ENCODE data around the gene KLC3.
"Not testable (repeated sequence)": the region's sequence is repeated elsewhere in the genome, so short reads cannot be mapped to it uniquely, and the experiment has no call there.

Gene KLC3

DNA sequence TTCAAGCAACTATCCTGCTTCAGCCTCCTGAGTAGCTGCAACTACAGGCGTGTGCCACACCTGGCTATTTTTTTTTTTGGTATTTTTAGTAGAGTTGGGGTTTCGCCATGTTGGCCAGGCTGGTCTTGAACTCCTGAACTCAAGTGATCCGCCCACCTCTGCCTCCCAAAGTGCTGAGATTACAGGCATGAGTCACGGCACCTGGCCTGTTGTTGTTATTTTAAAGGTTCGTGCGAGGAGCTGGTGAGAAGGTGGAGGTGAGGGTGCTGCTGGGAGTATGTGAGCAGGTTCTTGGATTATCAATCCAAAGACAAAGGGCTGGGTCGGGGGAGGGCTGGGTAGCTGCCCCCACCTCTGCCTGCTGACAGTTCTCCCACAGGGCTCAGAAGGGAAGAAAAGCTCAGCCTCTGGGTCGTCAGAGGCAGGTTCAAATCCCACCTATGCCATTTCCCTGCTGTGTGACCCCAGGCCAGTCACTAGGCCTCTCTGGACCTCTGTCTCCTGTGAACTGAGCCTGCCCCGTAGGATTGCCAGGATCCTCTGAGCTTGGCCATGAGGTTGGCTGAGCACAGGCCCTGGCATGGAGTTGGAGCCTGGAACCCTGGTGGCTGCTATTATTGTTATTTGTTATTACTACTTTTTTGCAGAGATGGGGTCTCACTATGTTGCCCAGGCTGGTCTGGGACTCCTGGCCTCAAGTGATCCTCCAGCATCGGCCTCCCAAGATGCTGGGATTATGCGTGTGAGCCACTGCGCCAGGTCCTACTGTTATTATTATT is 19.4 kb upstream of the KLC3 start:
- DNase-seq (ENCODE audit: low read depth) = no peak

DNA sequence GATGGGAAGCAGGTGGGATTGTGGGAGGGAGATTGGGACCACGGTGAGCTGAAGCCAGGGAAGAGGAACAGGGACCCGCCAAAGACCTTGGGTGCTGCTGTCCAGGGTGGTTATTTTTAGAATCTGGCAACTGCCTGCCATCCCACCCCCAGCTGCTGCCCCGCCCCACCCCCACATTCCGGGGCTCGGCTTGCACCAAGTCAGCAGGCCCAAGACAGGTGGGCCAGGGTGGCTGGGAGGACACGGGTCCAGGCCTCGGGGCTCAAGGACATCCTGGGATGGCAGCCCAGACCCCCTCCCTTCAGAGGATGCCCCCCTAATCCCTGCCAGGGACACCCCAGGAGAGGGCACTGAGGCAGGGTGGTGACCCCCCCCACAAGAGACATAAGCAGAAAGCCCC is 18.7 kb upstream of the KLC3 start:
- no peak for DNase-seq (ENCODE audit: low read depth)

DNA sequence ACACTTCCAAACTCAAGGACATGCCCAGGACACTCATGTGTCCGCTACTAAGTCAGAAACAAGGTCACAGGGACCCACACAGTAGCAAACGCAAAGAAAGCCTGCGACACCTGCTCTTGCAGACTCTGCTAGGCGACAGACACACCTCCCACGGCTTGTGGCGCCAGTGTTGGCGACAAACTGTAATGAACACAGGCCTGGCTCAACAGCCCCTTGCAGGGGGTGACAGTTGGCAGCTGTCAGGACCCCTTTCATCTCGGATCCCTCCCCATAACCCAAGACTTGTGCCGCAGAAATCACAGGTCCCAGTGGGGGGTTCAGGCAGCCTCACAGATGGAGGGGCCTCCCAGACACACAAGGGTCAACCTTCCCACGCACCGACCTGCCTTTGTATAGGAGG is 18.2 kb upstream of the KLC3 start:
- no peak for DNase-seq (ENCODE audit: low read depth)

DNA sequence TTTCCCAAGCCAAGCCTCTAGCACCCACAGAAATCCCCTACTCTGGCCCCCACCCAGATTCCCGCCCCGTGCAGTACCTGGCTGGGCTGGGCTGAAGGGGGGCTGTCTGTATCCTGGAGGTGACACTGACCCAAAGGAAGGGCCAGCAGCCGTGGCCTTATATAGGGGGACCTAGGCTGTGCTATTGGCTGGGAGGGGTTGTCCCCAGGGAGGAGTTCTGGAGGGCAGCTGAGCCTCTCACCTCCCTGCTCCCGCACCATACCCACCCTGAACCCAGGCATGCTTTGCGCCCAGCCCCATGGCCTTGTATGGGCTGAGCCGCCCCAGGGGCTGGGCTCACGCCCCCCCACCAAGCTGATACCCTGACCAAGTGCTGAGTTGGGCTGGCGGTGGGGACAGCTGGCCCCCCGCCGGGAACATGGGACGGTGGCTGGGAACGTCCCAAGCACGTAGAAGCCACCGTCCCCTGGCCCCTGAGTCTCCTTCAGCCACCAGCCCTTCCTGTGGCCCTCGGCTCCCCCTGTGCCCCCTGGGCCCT is 17.7 kb upstream of the KLC3 start, which contains the start of gene CKM:
Gene CKM, minus strand, starts transcription at position 132 of the 538 bp plus-strand sequence. CDS start 3,162 bp downstream, outside the sequence.
- no peak for DNase-seq (ENCODE audit: low read depth)

DNA sequence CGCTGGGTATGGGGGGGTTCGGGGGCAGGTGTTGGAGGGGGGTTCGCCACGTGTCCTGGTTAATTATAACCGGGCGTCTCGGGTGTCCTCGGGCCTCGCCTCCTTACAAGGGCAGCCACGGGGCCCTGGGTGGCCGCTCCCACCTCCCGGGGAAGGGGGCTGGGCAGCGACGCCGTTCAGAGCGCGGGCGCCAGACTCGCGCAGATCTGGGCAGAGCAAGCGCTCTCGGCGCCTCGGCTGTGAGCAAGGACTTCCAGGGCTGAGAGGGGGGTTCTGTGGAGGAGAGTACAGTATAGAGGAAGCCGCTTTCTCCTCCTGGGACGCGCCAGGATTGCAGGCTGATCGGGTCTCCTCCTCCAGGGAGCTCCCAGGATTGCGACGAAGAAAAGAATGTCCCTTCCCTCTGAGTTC is 16.9 kb upstream of the KLC3 start:
- DNase-seq (ENCODE audit: low read depth) = no peak

DNA sequence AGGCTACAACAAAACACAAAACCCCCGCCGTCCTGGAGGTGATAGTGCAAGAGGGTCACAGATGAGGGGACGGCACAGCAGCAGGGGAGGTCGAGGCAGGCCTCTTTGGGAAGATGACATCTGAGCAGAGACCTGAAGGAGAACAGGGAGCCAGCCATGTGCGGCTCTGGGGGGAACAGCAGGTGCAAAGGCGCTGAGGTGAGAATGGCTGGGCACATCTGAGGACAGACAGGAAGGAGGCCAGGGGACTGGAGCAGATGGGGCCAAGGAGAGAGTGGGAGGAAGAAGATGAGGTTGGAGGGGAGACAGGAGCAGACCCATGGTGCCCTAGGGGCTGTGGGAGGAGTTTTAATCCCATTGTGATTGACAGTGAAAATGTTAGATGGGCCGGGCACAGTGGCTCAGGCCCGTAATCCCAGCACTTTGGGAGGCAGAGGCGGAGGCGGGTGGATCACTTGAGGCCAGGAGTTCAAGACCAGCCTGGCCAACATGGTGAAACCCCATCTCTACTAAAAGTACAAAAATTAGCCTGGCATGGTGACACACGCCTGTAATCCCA is 16.1 kb upstream of the KLC3 start:
- DNase-seq (ENCODE audit: low read depth) = no peak

DNA sequence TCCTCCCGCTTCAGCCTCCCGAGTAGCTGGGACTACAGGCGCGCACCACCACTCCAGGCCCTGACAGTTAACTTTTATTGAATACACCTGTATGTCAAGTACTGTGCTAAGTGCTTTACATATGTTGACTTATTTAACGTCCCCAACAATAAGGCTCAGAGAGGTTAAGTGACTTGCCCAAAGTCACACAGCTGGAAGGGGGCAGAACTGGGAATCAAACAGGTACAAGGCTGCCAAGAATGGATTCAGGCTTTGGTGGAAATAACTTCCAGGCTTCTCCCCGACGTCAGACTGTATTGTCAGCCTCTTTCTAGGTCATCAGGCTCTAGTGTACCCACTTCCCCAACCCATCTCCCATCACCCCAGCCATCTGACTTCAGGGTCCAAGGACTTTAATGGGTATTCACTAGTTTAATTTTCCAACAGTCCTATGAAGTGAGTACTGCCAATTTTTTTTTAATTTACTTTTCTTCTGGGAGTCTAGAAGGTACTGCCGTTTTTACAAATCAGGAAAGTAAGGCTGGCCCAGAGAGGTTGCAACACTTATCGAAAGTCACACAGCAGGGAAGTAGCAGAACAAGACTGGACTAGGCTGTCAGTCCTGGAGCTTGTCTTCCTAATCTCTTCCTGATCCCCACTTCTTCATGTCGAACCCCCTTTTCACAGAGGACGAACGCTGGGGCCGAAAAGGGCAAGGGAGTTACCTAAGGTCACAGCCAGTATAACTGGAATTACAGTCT is 13.0 kb upstream of the KLC3 start:
- no peak for DNase-seq (ENCODE audit: low read depth)

DNA sequence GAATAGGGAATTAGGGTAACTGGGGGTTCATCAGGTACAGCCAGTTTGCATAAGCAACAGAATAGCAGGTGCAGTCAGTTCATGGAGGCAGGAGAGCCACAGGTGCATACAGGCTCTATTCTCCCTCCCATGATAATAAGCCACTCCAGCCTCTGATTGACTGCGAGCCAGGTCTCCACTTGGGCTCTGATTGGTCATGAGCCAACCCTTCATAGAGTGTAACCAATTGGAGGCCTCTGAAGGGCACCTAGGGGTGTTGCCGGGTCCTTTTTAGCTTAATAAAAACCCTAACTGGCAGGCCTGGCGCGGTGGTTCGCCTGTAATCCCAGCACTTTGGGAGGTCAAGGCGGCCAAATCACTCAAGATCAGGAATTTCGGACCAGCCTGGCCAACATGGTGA is 9.1 kb upstream of the KLC3 start:
- DNase-seq (ENCODE audit: low read depth) = no peak

DNA sequence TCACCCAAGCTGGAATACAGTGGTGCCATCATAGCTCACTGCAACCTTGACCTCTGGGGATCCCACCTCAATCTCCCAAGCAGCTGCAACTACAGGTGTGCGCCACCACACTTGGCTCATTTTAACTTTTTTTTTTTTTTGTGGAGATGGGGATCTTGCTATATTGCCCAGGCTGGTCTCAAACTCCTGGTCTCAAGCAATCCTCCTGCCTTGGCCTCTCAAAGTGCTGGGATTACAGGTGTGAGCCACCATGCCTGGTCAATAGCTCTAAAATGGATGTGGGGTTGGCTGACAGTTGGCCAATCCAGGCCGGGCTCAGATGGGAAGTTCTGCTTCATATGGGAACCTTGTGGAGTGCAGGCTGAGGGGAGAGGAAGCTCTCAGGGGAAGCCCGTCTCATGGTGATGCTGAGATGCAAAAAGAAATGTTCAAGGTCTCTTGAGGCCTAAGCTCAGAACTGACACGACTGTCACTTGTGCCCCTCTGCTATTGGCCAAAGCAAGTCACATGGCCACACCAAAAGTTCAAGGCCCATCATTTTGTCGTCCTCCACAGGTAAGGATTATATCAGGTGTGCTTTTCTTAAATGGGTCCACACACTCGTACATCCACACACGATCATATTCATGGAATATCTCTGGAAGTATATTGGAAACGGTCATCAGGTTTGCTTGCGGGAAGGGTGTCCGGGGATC is 6.8 kb upstream of the KLC3 start:
- DNase-seq (ENCODE audit: low read depth) = no peak

DNA sequence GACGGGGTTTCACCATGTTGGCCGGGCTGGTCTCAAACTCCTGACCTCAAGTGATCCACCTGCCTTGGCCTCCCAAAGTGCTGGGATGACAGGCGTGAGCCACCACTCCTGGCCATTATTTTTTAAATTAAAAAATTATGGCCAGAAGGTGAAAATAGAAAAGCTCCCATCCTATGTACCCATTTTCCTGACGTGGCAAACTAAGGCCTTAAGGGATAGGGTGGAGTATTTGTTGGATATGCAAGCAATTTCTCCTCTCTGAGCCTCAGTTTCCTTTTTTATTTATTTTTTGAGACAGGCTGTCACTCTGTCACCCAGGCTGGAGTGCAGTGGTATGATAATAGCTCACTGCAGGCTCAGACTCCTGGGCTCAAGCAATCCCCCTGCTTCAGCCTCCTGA is 5.7 kb upstream of the KLC3 start:
- not testable (repeated sequence) for DNase-seq (ENCODE audit: low read depth)

DNA sequence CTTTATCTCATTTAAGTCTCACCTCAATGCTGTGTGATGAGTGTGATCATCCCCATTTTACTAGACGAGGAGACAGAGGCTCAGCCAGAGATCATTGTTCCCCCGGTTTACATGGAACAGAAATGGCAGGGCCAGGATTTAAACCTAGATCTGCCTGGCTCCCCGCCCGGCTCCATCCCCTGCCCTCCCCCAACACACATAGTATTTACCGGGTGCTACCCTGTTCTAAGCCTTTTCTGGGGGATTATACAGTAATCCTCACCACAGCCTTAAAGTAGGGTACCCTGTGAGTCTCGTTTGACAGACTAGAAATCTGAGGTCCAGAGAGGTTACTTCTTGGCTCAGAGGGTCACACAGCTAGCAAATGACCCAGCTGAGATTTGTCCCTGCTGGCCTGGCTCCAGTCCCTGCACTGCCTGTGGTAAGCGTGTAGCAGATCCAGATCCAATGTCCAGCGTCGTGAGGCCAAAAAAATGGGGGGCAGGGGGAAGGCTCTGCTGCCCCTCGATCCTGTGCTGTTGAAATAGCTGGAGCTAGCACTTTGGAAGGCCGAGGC is 3.8 kb upstream of the KLC3 start:
- DNase-seq (ENCODE audit: low read depth) = no peak

DNA sequence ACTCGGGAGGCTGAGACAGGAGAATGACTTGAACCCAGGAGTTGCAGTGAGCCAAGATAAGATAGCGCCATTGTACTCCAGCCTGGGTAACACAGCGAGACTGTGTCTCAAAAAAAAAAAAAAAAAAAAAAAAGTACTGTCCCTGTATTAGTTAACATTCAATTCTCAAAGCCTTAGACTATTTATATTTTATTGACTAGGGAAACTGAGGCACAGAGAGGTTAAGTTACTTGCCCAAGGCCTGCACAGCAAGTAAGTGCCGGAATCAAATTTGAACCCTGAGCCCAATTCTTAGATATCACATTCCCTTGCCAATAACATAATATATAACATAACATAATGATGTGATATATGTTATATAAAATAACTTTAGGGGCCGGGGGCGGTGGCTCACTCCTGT is 921 bp upstream of the KLC3 start:
- DNase-seq (ENCODE audit: low read depth) = no peak

DNA sequence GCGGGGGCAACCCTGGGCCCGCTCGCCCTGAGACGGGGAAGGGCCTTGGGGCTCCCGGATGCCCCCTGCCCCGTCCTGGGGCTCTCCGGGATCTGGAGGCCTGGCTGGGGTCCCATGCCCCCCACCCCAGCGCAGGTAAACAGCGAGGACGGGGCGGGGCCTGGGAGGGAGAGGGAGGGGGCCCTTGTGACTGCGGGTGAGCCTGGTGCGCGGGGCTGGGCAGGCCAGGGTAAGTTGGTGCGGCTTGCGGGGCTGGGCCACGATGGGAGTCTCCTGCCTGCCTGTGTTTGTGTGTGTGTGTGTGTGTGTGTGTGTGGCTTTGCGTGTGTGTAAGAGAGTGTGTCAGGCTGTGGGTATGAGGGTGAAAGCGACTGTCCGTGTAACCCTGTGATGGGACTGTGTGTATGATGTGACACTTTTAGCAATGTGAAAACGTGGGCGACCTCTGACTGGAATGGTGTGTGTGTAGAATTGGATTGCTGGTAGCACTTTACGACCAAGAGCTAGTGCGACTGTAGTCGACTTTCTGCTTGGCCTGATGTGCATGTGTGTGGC is 426 bp downstream of the KLC3 start:
- DNase-seq (ENCODE audit: low read depth) = no peak

DNA sequence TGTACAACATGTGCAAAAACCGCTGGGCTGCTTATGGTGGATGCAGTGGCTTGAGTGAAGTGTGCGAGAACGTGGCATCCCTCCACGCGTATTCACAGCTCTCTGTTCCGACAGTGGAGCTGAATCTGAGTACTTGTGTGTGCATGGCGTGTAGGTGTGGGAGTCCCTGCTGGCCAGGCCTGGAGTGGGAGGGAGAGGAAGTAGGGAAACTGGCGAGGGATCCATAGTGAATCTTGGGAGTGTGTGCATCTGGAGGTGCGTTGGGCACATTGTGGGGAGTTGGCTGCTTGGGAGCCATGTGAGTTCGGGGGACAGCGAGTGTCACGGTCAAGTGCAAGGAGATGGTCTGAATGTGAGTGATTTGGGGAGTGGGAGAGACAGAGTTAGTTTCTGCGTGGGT is 2.4 kb downstream of the KLC3 start:
- DNase-seq (ENCODE audit: low read depth) = no peak

DNA sequence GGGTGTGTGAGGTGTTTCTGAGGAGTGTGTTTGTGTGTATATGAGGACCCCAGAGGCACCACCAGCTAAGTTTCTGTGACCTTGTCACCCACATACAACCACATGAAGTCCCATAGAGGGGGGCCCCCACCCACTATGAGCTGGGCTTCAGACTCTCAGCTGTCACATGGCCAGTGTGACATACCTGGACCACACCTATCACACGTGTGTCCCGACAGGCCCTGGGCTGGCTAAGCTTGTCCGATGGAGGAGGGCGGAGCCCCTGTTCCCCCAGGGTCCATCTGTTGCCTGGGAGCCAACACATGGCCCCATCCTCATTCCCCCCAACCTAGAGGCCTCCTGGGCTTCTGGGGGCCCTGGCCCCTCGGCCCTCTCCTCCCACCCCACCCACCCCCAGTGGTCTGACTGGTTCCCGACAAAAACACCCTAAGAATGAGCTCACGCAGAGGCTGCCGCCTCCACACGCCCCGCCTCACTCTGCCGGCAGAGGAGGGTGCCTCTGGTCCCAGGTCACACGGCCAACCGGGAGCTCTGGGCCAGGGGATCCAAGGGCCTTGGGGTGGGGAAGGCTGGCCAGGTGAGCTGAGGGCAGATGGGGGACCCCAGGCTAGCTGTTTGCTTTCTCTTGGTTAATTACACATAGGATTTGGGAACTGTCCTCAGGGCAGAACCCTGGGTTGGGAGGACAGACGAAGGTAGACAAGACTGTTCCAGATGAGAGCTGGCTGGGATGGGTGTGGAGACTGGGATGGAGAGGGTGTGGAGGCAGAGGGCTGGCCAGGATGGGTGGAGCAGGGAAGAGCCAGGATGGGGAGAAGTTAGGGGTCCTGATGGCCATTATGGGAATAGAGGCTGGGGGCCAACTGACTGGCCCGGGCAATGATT is 4.3 kb downstream of the KLC3 start:
- DNase-seq (ENCODE audit: low read depth) = no peak

DNA sequence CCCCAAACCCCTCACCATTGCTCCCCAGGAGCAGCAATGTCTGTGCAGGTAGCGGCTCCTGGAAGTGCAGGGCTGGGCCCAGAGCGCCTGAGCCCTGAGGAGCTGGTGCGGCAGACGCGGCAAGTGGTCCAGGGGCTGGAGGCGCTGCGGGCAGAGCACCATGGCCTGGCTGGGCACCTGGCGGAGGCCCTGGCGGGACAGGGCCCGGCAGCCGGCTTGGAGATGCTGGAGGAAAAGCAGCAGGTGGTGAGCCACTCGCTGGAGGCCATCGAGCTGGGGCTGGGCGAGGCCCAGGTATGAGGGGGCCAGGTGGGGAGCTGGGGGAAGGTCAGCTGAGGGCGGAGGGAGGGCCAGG is 4.9 kb downstream of the KLC3 start:
- no peak for DNase-seq (ENCODE audit: low read depth)

DNA sequence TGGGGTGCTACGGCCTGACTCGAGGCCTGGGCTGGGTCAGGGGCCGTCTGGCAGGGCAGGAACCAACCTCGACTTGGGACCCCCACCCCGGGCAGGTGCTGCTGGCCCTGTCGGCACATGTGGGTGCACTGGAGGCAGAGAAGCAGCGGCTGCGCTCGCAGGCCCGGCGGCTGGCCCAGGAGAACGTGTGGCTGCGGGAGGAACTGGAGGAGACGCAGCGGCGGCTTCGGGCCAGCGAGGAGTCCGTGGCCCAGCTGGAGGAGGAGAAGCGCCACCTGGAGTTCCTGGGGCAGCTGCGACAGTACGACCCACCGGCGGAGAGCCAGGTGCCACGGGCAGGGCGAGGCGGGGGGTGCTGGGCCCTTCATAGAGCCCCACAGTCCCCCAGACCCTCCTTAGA is 5.9 kb downstream of the KLC3 start:
- DNase-seq (ENCODE audit: low read depth) = no peak

DNA sequence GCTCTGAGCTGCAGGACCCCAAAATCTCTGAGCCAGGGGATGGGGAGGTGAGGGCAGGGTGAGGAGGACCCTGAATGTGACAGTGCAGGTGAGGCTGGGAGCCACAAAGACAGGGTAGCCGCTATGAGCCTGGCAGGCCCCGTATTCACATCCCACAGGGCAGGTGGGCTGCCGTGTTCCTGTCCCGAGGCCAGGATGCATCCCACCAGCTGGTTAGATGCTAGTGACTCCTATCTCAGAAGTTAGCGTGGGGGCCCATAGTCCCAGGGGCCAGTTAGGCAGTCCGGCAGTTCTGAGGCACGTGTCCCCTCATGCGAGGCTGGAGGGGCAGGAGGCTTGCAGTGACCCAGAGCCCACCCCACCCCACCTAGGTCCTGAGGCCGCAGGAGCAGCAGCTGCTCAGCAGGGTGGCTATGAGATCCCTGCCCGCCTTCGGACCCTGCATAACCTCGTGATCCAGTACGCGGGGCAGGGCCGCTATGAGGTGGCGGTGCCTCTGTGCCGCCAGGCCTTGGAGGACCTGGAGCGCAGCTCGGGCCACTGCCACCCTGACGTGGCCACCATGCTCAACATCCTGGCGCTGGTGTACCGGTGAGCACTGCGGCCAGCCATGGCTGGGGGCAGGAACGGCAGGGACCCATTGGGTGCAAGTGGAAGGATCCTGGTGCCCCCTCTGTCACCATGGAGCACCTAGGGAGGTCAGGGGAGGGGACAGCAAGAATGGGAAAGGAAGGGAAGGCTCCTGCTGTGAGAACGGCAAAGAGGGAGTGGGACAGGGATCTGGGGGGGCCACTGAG is 7.2 kb downstream of the KLC3 start:
- DNase-seq (ENCODE audit: low read depth) = no peak

DNA sequence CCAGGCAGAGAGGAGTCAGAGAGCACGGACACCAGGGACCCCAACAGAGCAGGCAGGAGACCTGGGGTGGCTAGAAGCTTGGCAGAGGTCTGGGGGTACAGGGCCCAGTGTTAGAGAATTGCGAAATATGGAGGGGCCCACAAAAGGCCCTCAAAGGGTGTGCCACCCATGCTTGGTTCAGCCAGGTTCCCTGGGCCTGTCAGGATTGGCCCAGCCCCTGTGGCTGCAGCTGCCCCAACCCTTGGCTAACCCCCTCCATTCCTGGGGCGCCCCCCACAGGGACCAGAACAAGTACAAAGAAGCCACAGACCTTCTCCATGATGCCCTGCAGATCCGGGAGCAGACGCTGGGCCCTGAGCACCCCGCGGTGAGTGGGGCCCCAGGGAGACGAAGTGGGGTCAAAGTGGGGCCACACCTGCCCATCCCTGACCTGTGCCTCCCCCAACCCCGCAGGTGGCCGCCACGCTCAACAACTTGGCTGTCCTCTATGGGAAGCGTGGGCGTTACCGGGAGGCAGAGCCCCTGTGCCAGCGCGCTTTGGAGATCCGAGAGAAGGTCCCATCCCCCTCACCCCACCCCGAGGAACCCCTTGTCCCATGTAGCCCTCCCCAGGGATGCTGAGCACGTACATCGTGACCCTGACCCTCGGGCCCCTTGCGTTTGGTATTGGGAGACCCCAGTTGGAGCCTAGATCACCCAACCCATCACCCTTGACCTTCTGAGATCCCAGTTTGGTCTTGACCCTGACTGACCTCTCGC is 8.0 kb downstream of the KLC3 start:
- DNase-seq (ENCODE audit: low read depth) = no peak

DNA sequence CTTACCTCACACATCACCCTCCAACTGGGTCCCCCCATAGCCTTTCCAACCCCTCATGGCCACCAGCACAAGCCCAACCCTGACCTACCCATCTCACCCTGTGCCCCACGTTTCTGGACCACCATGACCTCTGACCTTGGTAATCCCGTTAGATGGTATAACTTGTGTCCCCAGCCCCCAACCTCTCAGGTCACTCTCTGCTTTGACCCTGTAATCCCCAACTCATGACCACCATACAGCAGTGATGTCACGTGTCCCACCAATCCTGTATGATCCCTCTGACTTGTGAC is 8.5 kb downstream of the KLC3 start:
- DNase-seq (ENCODE audit: low read depth) = no peak

Data from stimulated activated CD8-positive, alpha-beta memory T cell treated with anti-CD3 and anti-CD28 coated beads, Interleukin-4, amount 100 ng/mL, for 24 hours (primary cell).